Measurements from ENCODE around the gene SETDB1. TPM values are rescaled to one million over a fixed set of nuclear protein-coding genes. Genes with fewer than 3 reads are reported as not detected.

Gene SETDB1
- total and polyA plus RNA-seq, 2 of the 13 experiments (the other 11 are each of a cell fraction or from before 2014, with no cell fraction given): 33.1 to 34.6 TPM

DNA sequence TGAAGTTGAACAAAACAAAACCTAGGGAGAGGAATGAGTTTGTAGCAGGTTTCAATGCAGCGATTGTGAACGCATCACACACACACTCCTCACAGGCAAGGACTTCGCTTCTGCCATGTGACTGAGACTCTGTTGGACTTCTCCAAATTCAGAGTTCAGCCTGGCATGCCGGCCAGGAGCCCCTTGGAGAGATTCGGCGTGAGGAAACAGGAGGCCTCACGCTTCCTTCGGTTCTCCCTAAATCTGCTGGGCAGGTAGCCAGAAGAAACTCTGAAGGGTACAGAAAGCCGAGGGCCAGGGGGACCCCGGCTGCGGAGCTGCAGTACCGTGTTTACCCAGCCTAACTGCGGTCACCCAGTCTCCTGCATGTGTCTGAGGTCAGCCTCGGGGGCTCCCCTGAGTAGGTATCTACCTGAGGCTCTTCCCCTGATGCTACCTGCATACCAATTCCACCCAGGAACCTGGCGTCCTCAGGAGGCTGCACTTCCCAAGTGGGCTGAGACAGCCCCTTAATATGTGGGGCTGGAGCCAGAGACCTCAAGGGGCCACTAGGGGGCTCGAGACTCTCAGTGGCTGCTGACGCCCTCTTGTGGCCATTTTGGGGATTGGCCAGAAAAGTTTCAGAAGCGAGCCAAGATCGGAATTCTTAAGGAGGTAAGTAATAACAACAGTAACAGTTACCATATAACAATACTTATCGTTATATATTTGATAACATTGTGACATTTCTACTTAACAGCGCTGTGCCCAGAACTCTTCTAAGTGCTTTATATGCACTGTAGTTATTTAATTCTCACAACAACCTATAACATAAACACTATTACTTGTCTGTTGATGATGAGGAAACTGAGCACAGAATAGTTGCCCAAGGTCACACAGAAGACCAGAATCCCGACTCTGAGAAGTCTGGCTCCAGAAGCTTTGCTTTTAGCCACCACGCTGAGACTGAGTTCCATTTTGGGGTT lies 53.2 kb downstream of the SETDB1 start (continued):
- TF ChIP-seq NR3C1 (CRISPR knock-in tag; IDR thresholded peaks at IDR 0.05) (no peak), ZMYM3 (CRISPR knock-in tag; IDR thresholded peaks at IDR 0.05) (no peak), MYNN (CRISPR knock-in tag; IDR thresholded peaks at IDR 0.05; ENCODE audit: low read depth) (no peak), MXI1 (IDR thresholded peaks at IDR 0.05; ENCODE audit: borderline replicate concordance, low read depth, low read length) (peak; percentile 27; the same call in 1 of the 3 replicates), YEATS4 (CRISPR knock-in tag; IDR thresholded peaks at IDR 0.05; ENCODE audit: borderline replicate concordance) (no peak; the same call in 1 of the 2 replicates), HNRNPLL (IDR thresholded peaks at IDR 0.05; ENCODE audit: low read depth, low read length, poor library complexity, severe bottlenecking) (no peak), EZH2 (conservative IDR thresholded peaks at IDR 0.05; ENCODE audit: low read depth, low read length) (no peak), ZNF780A (CRISPR knock-in tag; IDR thresholded peaks at IDR 0.05) (no peak), TEAD3 (CRISPR knock-in tag; optimal IDR thresholded peaks at IDR 0.05; ENCODE audit: borderline replicate concordance) (peak; percentile 50), MATR3 (CRISPR knock-in tag; IDR thresholded peaks at IDR 0.05) (no peak), NKX3-1 (CRISPR knock-in tag; IDR thresholded peaks at IDR 0.05) (no peak), DMAP1 (CRISPR knock-in tag; IDR thresholded peaks at IDR 0.05) (0 out of 2 replicates have a peak, but pooled peaks have one; percentile 50), ZNF550 (CRISPR knock-in tag; IDR thresholded peaks at IDR 0.05; ENCODE audit: borderline replicate concordance) (no peak), ARNT (IDR thresholded peaks at IDR 0.05) (no peak), ZSCAN20 (CRISPR knock-in tag; IDR thresholded peaks at IDR 0.05; ENCODE audit: borderline replicate concordance) (no peak), GPN1 (CRISPR knock-in tag; IDR thresholded peaks at IDR 0.05; ENCODE audit: borderline replicate concordance) (no peak)
- TF ChIP-seq, protein P1, sequence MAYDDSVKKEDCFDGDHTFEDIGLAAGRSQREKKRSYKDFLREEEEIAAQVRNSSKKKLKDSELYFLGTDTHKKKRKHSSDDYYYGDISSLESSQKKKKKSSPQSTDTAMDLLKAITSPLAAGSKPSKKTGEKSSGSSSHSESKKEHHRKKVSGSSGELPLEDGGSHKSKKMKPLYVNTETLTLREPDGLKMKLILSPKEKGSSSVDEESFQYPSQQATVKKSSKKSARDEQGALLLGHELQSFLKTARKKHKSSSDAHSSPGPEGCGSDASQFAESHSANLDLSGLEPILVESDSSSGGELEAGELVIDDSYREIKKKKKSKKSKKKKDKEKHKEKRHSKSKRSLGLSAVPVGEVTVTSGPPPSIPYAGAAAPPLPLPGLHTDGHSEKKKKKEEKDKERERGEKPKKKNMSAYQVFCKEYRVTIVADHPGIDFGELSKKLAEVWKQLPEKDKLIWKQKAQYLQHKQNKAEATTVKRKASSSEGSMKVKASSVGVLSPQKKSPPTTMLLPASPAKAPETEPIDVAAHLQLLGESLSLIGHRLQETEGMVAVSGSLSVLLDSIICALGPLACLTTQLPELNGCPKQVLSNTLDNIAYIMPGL (CRISPR knock-in tag; IDR thresholded peaks at IDR 0.05; ENCODE audit: borderline replicate concordance in 1 of 2, low read depth in 1 of 2): peak; percentile 97 to 99
- TF ChIP-seq, protein P2, sequence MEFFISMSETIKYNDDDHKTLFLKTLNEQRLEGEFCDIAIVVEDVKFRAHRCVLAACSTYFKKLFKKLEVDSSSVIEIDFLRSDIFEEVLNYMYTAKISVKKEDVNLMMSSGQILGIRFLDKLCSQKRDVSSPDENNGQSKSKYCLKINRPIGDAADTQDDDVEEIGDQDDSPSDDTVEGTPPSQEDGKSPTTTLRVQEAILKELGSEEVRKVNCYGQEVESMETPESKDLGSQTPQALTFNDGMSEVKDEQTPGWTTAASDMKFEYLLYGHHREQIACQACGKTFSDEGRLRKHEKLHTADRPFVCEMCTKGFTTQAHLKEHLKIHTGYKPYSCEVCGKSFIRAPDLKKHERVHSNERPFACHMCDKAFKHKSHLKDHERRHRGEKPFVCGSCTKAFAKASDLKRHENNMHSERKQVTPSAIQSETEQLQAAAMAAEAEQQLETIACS (CRISPR knock-in tag; IDR thresholded peaks at IDR 0.05): no peak
- TF ChIP-seq, protein P3, sequence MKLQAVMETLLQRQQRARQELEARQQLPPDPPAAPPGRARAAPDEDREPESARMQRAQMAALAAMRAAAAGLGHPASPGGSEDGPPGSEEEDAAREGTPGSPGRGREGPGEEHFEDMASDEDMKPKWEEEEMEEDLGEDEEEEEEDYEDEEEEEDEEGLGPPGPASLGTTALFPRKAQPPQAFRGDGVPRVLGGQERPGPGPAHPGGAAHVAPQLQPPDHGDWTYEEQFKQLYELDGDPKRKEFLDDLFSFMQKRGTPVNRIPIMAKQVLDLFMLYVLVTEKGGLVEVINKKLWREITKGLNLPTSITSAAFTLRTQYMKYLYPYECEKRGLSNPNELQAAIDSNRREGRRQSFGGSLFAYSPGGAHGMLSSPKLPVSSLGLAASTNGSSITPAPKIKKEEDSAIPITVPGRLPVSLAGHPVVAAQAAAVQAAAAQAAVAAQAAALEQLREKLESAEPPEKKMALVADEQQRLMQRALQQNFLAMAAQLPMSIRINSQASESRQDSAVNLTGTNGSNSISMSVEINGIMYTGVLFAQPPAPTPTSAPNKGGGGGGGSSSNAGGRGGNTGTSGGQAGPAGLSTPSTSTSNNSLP (IDR thresholded peaks at IDR 0.05; ENCODE audit: low read depth, low read length): no peak
- TF ChIP-seq, protein P4, sequence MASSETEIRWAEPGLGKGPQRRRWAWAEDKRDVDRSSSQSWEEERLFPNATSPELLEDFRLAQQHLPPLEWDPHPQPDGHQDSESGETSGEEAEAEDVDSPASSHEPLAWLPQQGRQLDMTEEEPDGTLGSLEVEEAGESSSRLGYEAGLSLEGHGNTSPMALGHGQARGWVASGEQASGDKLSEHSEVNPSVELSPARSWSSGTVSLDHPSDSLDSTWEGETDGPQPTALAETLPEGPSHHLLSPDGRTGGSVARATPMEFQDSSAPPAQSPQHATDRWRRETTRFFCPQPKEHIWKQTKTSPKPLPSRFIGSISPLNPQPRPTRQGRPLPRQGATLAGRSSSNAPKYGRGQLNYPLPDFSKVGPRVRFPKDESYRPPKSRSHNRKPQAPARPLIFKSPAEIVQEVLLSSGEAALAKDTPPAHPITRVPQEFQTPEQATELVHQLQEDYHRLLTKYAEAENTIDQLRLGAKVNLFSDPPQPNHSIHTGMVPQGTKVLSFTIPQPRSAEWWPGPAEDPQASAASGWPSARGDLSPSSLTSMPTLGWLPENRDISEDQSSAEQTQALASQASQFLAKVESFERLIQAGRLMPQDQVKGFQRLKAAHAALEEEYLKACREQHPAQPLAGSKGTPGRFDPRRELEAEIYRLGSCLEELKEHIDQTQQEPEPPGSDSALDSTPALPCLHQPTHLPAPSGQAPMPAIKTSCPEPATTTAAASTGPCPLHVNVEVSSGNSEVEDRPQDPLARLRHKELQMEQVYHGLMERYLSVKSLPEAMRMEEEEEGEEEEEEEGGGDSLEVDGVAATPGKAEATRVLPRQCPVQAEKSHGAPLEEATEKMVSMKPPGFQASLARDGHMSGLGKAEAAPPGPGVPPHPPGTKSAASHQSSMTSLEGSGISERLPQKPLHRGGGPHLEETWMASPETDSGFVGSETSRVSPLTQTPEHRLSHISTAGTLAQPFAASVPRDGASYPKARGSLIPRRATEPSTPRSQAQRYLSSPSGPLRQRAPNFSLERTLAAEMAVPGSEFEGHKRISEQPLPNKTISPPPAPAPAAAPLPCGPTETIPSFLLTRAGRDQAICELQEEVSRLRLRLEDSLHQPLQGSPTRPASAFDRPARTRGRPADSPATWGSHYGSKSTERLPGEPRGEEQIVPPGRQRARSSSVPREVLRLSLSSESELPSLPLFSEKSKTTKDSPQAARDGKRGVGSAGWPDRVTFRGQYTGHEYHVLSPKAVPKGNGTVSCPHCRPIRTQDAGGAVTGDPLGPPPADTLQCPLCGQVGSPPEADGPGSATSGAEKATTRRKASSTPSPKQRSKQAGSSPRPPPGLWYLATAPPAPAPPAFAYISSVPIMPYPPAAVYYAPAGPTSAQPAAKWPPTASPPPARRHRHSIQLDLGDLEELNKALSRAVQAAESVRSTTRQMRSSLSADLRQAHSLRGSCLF (CRISPR knock-in tag; IDR thresholded peaks at IDR 0.05; ENCODE audit: borderline replicate concordance): no peak
